MM.1S (cell line): ENCODE measurements around the gene LDHA.

Source experiments
- CTCF ChIP-seq: fragments of 300-600 bp; sonication (generic); IDR thresholded peaks from 2 replicates; pipeline ENCODE4 v1.5.1; 2016; ENCODE audit warnings: antibody characterized with exemption, low read length, mixed read lengths
- EZH2 ChIP-seq: fragments of 300-600 bp; sonication (generic); optimal IDR thresholded peaks from 2 replicates; pipeline ENCODE3; 2017; ENCODE audit warnings: low read depth, mild to moderate bottlenecking, antibody characterized with exemption, low read length, mixed read lengths
- EZH2phosphoT487 ChIP-seq: fragments of 300-600 bp; sonication (generic); IDR thresholded peaks from 2 replicates; pipeline ENCODE4 v1.6.1; 2018; ENCODE audit warnings: antibody characterized with exemption, low read length

GRCh38 chr11:18449251-18449650, 54.9 kb downstream of the LDHA start:
- TF ChIP-seq CTCF (no peak), EZH2 (no peak), EZH2phosphoT487 (no peak)
